ENCODE measurements around the gene RAB3B.

- TF ChIP-seq CTCF (conservative IDR thresholded peaks at IDR 0.05; ENCODE audit: low read length) (no peak), EZH2phosphoT487 (IDR thresholded peaks at IDR 0.05; ENCODE audit: borderline replicate concordance) (no peak)
Measured at GRCh38 chr1:51961954-51962353, 28.5 kb downstream of the RAB3B start.

Data from Loucy (cell line).